NCI-H1105 treated with DMSO at 0.1 percent for 48 hours (cell line): Measurements from ENCODE around the gene THAP7.
A peak's percentile ranks its signal among the peaks of the same experiment; 100 is the strongest.

Source experiments
- DNase-seq: peaks from one replicate; lab custom pipeline; 2025; lab: John Stamatoyannopoulos, UW

Gene THAP7

GRCh38 chr22:21030621-21031544 lies 29.0 kb upstream of the THAP7 start:
- DNase-seq: no peak

DNA sequence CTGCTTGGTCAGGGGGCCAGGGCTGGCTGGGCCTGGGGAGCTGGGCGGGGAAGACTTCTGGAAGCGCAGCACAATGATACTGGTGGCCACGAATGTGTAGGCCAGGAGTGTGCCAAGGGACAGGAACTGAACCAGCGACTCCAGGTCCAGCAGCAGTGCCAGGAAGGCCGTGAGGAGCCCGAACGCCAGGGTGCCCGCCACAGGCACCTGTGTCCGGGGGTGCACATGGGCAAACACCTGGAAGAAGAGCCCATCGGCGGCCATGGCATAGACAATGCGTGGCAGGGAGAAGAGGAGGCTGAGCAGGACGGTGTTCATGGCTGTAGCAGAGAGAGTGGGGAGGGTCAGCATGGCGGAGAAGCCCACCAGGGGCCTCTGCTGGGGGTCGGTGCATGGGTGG lies 28.1 kb upstream of the THAP7 start:
- no peak for DNase-seq

DNA sequence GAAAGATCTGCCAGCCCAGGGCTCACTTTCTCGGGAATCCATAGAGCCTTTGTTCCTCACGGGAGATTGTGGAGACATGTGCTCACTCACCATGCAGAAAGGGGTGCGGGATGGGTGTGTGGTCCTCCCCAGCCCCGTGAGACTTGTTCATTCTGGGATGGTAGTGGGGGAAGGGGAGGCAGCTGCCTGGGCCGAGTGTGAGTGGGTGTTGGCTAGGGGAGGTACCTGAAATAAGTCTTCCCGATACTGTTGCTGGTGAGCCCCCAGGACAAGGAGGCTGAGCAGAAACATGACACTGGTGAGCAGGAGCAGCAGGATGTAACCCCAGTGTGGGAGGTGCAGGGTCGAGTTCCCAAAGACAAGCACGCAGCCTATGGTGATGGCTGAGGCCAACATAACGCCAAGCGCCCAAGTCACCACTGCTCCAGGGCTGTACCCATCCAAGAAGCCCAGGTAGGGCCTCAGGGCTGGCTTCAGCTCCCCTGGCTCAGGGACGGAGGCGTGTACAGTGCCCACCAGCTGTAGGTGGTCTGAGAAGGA lies 27.6 kb upstream of the THAP7 start:
- DNase-seq: no peak

GRCh38 chr22:21028277-21029251 lies 26.6 kb upstream of the THAP7 start:
- DNase-seq: no peak

DNA sequence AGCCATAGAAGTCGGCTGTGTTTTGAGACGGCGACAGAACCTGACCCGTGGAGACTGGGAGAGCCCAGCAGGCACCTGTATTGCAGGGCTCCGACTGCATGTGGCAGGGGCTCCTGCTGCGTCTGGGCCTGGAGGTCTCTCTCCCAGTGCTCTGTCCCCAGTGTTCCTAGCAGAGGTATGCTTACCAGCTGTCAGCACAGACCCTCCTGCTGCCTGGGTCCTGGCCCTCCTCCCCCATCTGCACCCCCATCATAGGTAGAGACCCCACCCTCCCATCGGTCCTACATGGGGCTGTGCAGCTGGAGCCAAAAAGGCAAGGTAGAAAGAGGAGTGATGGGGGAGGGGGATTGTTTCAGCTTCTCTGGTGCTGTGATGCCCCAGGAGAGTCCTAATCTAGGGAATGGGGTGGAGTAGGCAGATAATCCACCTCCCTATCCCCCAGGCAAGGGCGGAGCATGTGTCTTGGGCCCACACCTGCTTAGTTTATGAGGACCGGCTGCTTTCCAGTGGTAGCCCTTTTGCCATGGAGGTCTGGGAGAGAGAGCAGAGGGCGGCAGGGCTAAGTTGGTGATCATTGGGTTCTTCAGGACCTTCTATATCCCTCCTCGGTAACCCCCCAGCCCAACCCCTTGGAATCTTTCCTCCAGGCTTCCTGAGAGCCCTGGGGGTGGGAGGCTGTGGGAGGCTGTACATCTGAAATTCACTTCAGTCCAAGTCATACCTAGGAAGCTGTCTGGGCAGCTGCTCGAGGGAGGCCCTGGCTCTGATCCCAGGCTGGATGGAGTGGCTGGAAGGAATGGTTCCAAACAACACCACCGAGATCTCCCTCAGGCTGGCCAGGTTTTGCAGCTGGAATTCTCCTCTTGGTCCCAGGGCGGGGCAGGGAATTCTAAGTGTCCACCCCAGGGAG lies 25.1 kb upstream of the THAP7 start:
- peak; percentile 36 for DNase-seq

DNA sequence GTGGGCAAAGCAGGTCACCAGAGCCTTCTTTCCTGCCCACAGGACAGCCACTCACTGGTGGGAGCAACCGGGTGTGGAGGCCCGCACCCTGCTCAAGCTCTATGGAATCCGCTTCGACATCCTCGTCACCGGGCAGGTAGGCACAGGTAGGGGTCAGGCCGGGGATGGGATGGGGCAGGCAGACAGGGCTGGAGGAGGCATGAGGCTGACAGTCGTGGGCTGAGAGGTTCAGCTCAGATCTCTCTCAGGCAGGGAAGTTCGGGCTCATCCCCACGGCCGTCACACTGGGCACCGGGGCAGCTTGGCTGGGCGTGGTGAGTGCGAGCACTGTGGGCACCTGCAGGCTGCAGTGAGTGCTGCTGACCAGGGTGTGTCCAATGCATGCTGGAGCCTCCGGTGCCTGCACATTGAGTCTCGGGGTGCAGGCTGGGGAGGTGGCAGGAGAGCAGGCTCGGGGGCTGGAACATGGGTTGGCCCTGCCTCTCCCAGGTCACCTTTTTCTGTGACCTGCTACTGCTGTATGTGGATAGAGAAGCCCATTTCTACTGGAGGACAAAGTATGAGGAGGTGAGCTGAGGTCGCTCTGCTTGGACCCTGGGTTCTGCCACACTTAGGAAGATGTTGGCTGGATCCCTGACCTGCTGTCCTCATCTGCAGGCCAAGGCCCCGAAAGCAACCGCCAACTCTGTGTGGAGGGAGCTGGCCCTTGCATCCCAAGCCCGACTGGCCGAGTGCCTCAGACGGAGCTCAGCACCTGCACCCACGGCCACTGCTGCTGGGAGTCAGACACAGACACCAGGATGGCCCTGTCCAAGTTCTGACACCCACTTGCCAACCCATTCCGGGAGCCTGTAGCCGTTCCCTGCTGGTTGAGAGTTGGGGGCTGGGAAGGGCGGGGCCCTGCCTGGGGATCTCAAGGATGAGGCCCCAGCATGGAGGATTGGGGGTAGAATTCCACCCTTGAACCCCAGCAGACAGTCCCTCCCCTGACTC lies 24.1 kb upstream of the THAP7 start:
- DNase-seq: no peak

- DNase-seq: no peak
Observed at GRCh38 chr22:21025266-21025665, 23.3 kb upstream of the THAP7 start.

DNA sequence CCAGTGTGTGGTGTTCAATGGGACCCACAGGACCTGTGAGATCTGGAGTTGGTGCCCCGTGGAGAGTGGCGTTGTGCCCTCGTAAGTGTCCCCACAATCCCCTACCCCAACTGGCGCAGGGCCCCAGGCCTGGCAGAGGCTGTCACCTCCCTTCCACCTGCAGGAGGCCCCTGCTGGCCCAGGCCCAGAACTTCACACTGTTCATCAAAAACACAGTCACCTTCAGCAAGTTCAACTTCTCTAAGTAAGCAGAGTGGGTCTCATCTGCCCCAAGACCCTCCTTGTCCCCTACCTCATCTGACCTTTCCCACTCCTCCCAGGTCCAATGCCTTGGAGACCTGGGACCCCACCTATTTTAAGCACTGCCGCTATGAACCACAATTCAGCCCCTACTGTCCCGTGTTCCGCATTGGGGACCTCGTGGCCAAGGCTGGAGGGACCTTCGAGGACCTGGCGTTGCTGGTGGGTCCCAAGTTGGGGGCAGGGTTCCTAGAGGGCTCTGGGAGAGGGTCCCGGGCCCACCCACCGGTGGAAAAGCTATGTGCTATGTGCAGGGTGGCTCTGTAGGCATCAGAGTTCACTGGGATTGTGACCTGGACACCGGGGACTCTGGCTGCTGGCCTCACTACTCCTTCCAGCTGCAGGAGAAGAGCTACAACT lies 21.2 kb upstream of the THAP7 start:
- DNase-seq: no peak

GRCh38 chr22:21022507-21022906 lies 20.6 kb upstream of the THAP7 start:
- DNase-seq: no peak

DNA sequence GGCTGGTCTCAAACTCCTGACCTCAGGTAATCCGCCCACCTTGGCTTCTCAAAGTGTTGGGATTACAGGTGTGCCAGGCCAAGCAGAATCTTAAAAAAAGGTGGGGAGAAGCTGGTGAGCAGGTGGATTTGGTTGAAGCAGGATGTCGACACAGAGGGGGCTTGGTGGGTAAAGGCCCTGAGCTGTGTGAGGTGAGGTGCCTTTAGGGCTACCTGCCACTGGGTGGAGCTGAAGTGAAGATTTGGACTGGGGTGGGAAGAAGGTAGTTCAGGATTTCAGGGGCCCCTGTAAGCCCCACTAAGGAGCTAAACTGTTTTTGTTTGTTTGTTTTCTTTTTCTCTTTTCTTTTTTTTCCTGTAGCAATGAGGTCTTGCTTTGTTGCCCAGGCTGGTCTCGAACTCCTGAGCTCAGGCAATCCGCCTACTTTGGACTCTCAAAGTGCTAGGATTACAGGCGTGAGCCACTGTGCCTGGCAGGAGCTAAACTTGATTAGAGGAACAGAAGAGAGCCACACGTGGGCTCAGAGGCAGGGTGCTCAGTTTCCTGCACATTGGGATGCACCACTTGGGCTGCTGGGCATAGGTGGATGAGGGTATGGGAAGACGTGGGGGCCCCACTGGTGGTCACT lies 19.0 kb upstream of the THAP7 start:
- DNase-seq: peak; percentile 9

GRCh38 chr22:21018314-21018713 lies 16.4 kb upstream of the THAP7 start:
- DNase-seq: no peak

DNA sequence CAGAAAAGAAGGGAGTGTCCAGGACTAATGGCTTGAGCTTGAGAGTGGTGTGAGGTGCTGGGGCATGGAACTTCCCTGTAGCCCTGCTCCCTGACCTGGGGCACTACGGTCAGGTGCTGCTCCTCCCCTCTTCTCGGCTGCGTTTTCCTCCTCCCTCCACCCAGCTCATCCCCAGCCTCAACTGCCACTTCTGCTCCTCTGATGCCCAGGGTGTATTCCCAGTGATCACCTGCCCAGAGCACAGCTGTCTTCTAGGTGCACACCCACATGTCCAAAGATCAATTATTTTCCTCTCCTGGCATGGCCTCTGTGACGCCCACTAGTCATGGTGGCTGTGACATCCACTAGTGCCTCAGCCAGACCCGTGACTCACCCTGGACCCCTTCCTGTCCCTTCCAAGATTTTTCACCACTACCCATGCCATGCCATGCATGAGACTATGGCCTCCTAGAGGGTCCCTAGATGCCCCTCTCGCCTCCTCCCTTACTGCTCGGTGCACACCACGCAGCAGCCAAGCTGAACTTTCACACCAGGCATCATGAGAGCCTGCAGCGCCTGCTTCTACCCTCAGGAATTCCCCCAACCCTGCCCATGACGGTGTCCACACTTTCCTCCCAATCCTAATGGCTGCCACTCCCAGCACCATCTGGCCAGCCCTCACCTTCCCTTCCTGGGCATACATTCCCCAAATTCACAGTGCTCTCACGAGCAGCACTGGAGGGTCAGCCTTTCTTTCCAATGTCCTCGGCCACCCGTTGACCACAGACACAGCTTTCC lies 14.9 kb upstream of the THAP7 start:
- DNase-seq: no peak

DNA sequence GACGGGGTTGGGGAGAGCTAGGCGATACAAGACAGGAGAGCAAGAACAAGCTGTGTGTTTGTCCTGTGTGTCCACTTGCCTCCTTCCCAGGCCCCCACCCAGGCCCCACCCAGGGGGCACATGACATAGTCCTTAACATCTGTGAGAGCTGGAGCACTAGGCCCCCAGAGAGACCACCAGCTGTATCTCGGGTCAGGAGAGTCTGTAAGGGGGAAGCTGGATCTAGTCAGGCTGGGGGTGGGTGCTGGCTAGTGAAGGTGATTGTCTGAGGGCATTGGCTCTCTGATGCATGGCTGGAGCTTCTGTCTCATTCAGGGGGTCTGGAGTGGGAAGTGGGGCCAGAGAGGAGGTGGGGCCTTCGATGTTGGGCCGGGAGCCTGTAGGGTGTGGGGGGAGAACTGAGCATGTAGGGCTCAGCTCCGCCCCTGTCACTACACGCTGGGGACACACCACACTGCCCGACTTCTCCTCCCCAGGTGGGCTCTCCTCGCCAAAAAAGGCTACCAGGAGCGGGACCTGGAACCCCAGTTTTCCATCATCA lies 13.6 kb upstream of the THAP7 start:
- no peak for DNase-seq

GRCh38 chr22:21014726-21015465 lies 13.0 kb upstream of the THAP7 start, which contains the start of gene P2RX6:
TSS of gene P2RX6 (plus strand) at chr22:21015165. CDS start at chr22:21015175, 10 bp downstream.
- DNase-seq: no peak

- DNase-seq: peak; percentile 94
Observed at GRCh38 chr22:21014202-21014725, 12.3 kb upstream of the THAP7 start.

- no peak for DNase-seq
Observed at GRCh38 chr22:21013657-21014201, 11.8 kb upstream of the THAP7 start.
